Breast epithelium (tissue), 4 donors: ENCODE data around the gene SKOR1. TPM values are rescaled to one million over a fixed set of nuclear protein-coding genes. Genes with fewer than 3 reads are reported as not detected.

Experiments
- DNase-seq, 2 donors: peaks; one replicate each; pipeline ENCODE4 v3.0.0-alpha.2; 2019; ENCODE audit warnings: low spot score in 2 of 2
- H3K27ac ChIP-seq, 2 donors: fragments of 200-600 bp; sonication (generic) in 1 of 2; one replicate each; pipeline ENCODE4 v1.5.1; 2016 to 2019; ENCODE audit warnings: mild to moderate bottlenecking in 1 of 2
- H3K27me3 ChIP-seq, 2 donors: fragments of 200-600 bp; sonication (generic) in 1 of 2; one replicate each; pipeline versions ENCODE4 v1.5.1 to v1.6.0; 2017 to 2019; ENCODE audit warnings: control low read depth in 1 of 2, mild to moderate bottlenecking in 1 of 2
- H3K36me3 ChIP-seq: fragments of 200-600 bp; one replicate; pipeline ENCODE4 v1.5.1; 2019
- H3K4me1 ChIP-seq, 2 donors: fragments of 200-600 bp; sonication (generic); one replicate each; pipeline ENCODE4 v1.5.1; 2016 to 2019; ENCODE audit warnings: control low read depth in 1 of 2
- H3K4me3 ChIP-seq, 3 donors: fragments of 200-600 bp; sonication (generic); 1 replicate in 2 of 3; 2 replicates in 1 of 3; pipeline ENCODE4 v1.5.1; 2016 to 2019; ENCODE audit warnings: mild to moderate bottlenecking in 3 of 3, moderate library complexity in 2 of 3
- H3K9me3 ChIP-seq, 2 donors: fragments of 200-600 bp; sonication (generic) in 1 of 2; one replicate each; pipeline ENCODE4 v1.5.1; 2016 to 2019; ENCODE audit warnings: control low read depth in 1 of 2
- CTCF ChIP-seq, 3 donors: fragments of 450-650 bp; IDR thresholded peaks; one replicate each; pipeline ENCODE4 v1.5.1; 2016 to 2017; ENCODE audit warnings: antibody characterized with exemption in 3 of 3, mild to moderate bottlenecking in 3 of 3, moderate library complexity in 3 of 3
- POLR2A ChIP-seq: fragments of 450-650 bp; IDR thresholded peaks from one replicate; pipeline ENCODE4 v1.6.1; 2016; ENCODE audit warnings: antibody characterized with exemption, mild to moderate bottlenecking, moderate library complexity
- POLR2AphosphoS5 ChIP-seq, 3 donors: sonication (generic); formaldehyde crosslinking; IDR thresholded peaks; one replicate each; pipeline ENCODE4 v1.6.1; 2017; ENCODE audit warnings: antibody characterized with exemption in 3 of 3
- intact Hi-C: fragments of 100-400 bp; cut with DNase I; formaldehyde crosslinking; loops from one replicate; pipeline ENCODE4 v1.15.1; 2023; ENCODE audit warnings: low total_unique reads
- total RNA-seq, 3 donors: library from RNA; depleted of rRNA; stranded (reverse); fragments of >200 nt; gene quantifications; one replicate each; pipeline ENCODE4 v1.1.0, GENCODE V29; 2016

The SKOR1 gene
- total RNA-seq, 3 donors from 2014 or later = 0.98 to 1.8 (median 1.1) TPM

- peaks cover 7 to 29% of the 10 kb centered on the region in 2 donors for H3K4me1 ChIP-seq
Measured at GRCh38 chr15:67827562-67828277, 2.4 kb downstream of the SKOR1 start.

GRCh38 chr15:67828278-67828968 is 3.1 kb downstream of the SKOR1 start:
- Histone ChIP-seq H3K4me3 (peak overlapping the region in 2 of 3 donors; percentile 12 to 50), H3K4me1 (peaks cover 0 to 28% of the 10 kb centered on the region in 2 donors), H3K9me3 (no peaks in the 10 kb centered on the region), H3K36me3 (no peaks in the 10 kb centered on the region), H3K27ac (no peak overlapping the region), H3K27me3 (peaks cover 27 to 100% of the 10 kb centered on the region in 2 donors)
- intact Hi-C loops = no loop called here
- no peak for DNase-seq
- TF ChIP-seq POLR2A = no peak
- no peak for TF ChIP-seq CTCF (IDR thresholded peaks at IDR 0.05)
- no peak for TF ChIP-seq POLR2AphosphoS5 (IDR thresholded peaks at IDR 0.05)

More at GRCh38 chr15:67827562-67828277, 2.4 kb downstream of the SKOR1 start:
- no peak overlapping the region for H3K27ac ChIP-seq
- no peaks in the 10 kb centered on the region for H3K36me3 ChIP-seq
- peaks cover 27 to 100% of the 10 kb centered on the region in 2 donors for H3K27me3 ChIP-seq
- H3K4me3 ChIP-seq = peak overlapping the region in 2 of 3 donors; percentile 12 to 50
- no peaks in the 10 kb centered on the region for H3K9me3 ChIP-seq
- no peak for DNase-seq
- intact Hi-C loops = no loop called here
- TF ChIP-seq POLR2AphosphoS5 (IDR thresholded peaks at IDR 0.05) (no peak), CTCF (IDR thresholded peaks at IDR 0.05) (no peak), POLR2A (no peak)

GRCh38 chr15:67828969-67829646 is 3.8 kb downstream of the SKOR1 start:
- peaks cover 7 to 31% of the 10 kb centered on the region in 2 donors for H3K4me1 ChIP-seq
- peak overlapping the region in 1 of 3 donors; percentile 50 for H3K4me3 ChIP-seq
- H3K9me3 ChIP-seq = no peaks in the 10 kb centered on the region
- intact Hi-C loops = no loop called here
- H3K27ac ChIP-seq = no peak overlapping the region
- no peak for TF ChIP-seq CTCF (IDR thresholded peaks at IDR 0.05)
- TF ChIP-seq POLR2AphosphoS5 (IDR thresholded peaks at IDR 0.05) = no peak
- no peak for TF ChIP-seq POLR2A
- peaks cover 30 to 100% of the 10 kb centered on the region in 2 donors for H3K27me3 ChIP-seq
- DNase-seq = no peak
- no peaks in the 10 kb centered on the region for H3K36me3 ChIP-seq

GRCh38 chr15:67829647-67830504 is 4.6 kb downstream of the SKOR1 start:
- intact Hi-C loops = loop anchor here (10.0 kb wide), 2 partner anchors 305 to 725 kb away; partner anchors contain the start of gene C15orf61
- Histone ChIP-seq H3K4me3 (no peak overlapping the region), H3K27me3 (peaks cover 30 to 100% of the 10 kb centered on the region in 2 donors), H3K9me3 (no peaks in the 10 kb centered on the region), H3K36me3 (no peaks in the 10 kb centered on the region), H3K27ac (no peak overlapping the region), H3K4me1 (peaks cover 7 to 37% of the 10 kb centered on the region in 2 donors)
- no peak for TF ChIP-seq CTCF (IDR thresholded peaks at IDR 0.05)
- TF ChIP-seq POLR2AphosphoS5 (IDR thresholded peaks at IDR 0.05) = no peak
- no peak for TF ChIP-seq POLR2A
- no peak for DNase-seq
